Measurements from ENCODE around the gene TRAF2. TPM values are rescaled to one million over a fixed set of nuclear protein-coding genes. Genes with fewer than 3 reads are reported as not detected.

Gene TRAF2
- total and polyA plus RNA-seq, 2 donors (not counting 3 experiments of a cell fraction or from before 2014, with no cell fraction given), result 10.9 to 23.1 TPM

GRCh38 chr9:136896027-136896426, 9.7 kb downstream of the TRAF2 start:
- no TSS peak for BruUV-seq (replicated peaks)
- intact Hi-C loops (cut with micrococcal nuclease), result no loop called here
- H3K9ac ChIP-seq (replicated peaks; ENCODE audit: extremely low read depth, insufficient read depth, low read length), result no peak overlapping the region

GRCh38 chr9:136898483-136899100, 12.3 kb downstream of the TRAF2 start:
- Histone ChIP-seq H3K27me3 (ENCODE audit: control insufficient read depth in 2 of 2, insufficient read depth in 2 of 2, low read length in 2 of 2) (no peaks in the 10 kb centered on the region), H3K9ac (replicated peaks; ENCODE audit: extremely low read depth, insufficient read depth, low read length) (no peak overlapping the region), H3K9me3 (replicated peaks; ENCODE audit: control insufficient read depth, insufficient read depth, low read length) (no peaks in the 10 kb centered on the region), H3K4me2 (ENCODE audit: insufficient read depth, low read length) (no peak overlapping the region), H3K9me1 (replicated peaks; ENCODE audit: control insufficient read depth, extremely low read depth, insufficient read depth, low read length) (no peaks in the 10 kb centered on the region), H3K79me2 (ENCODE audit: control insufficient read depth, insufficient read depth, low read length) (peaks cover 26% of the 10 kb centered on the region), H3K4me3 (replicated peaks in 1 of 3; ENCODE audit: insufficient read depth in 1 of 3, low read depth in 1 of 3, low read length in 3 of 3) (no peak overlapping the region), H3K27ac (ENCODE audit: insufficient read depth, low read depth, low read length) (no peak overlapping the region), H4K20me1 (replicated peaks; ENCODE audit: control insufficient read depth, extremely low read depth, insufficient read depth, low read length) (no peaks in the 10 kb centered on the region), H3K4me1 (ENCODE audit: control insufficient read depth, extremely low read depth, insufficient read depth, low read length) (peaks cover 14% of the 10 kb centered on the region), H3K36me3 (ENCODE audit: control insufficient read depth in 2 of 2, extremely low read depth in 1 of 2, insufficient read depth in 2 of 2, low read length in 2 of 2) (peaks cover 2 to 13% of the 10 kb centered on the region in 2 experiments), H2AFZ (ENCODE audit: low read depth, low read length) (no peak overlapping the region)
- no peak for DNase-seq (ENCODE audit: low read depth, low spot score)
- ChIA-PET POLR2A (no interaction called here), CTCF (no interaction called here)
- no peak for TF ChIP-seq POLR2A (IDR thresholded peaks at IDR 0.05; ENCODE audit: low read depth, low read length)
- TF ChIP-seq MAX (IDR thresholded peaks at IDR 0.05; ENCODE audit: insufficient read depth, insufficient read length), result no peak
- TF ChIP-seq FOS (IDR thresholded peaks at IDR 0.05; ENCODE audit: borderline replicate concordance, insufficient read depth, low read length), result no peak
- TF ChIP-seq GATA2 (IDR thresholded peaks at IDR 0.05; ENCODE audit: insufficient read depth, insufficient read length, low read depth, low read length), result no peak
- TF ChIP-seq EZH2 (IDR thresholded peaks at IDR 0.05; ENCODE audit: borderline replicate concordance, low read depth, low read length, severe bottlenecking), result no peak
- no peak for TF ChIP-seq MYC (IDR thresholded peaks at IDR 0.05; ENCODE audit: low read depth, low read length)
- no peak for TF ChIP-seq JUN (IDR thresholded peaks at IDR 0.05; ENCODE audit: borderline replicate concordance, insufficient read depth, insufficient read length, low read depth)
- no peak for TF ChIP-seq CTCF (IDR thresholded peaks at IDR 0.05; ENCODE audit: extremely low read depth in 1 of 2, insufficient read depth in 1 of 2, low read depth in 1 of 2, low read length in 2 of 2)
- no peak for TF ChIP-seq POLR2AphosphoS5 (IDR thresholded peaks at IDR 0.05; ENCODE audit: insufficient read depth, low read depth, low read length)
- intact Hi-C loops (cut with micrococcal nuclease) (no loop called here), dilution Hi-C loops (cut with MboI; ENCODE audit: extremely low pct_ligation_motif_present, low sequenced_read_pairs) (no loop called here)
- no peak for FAIRE-seq
- no TSS peak for BruUV-seq (replicated peaks)

More at GRCh38 chr9:136896027-136896426, 9.7 kb downstream of the TRAF2 start:
- peaks cover 44% of the 10 kb centered on the region for H3K79me2 ChIP-seq (ENCODE audit: control insufficient read depth, insufficient read depth, low read length)
- dilution Hi-C loops (cut with MboI; ENCODE audit: extremely low pct_ligation_motif_present, low sequenced_read_pairs), result no loop called here
- DNase-seq (ENCODE audit: low read depth, low spot score) (no peak), FAIRE-seq (no peak)
- no peaks in the 10 kb centered on the region for H3K9me3 ChIP-seq (replicated peaks; ENCODE audit: control insufficient read depth, insufficient read depth, low read length)
- no peak for TF ChIP-seq JUN (IDR thresholded peaks at IDR 0.05; ENCODE audit: borderline replicate concordance, insufficient read depth, insufficient read length, low read depth)
- H3K27me3 ChIP-seq (ENCODE audit: control insufficient read depth in 2 of 2, insufficient read depth in 2 of 2, low read length in 2 of 2), result no peaks in the 10 kb centered on the region
- H3K9me1 ChIP-seq (replicated peaks; ENCODE audit: control insufficient read depth, extremely low read depth, insufficient read depth, low read length), result no peaks in the 10 kb centered on the region
- H3K36me3 ChIP-seq (ENCODE audit: control insufficient read depth in 2 of 2, extremely low read depth in 1 of 2, insufficient read depth in 2 of 2, low read length in 2 of 2), result peaks cover 2 to 12% of the 10 kb centered on the region in 2 experiments
- no peak overlapping the region for H3K4me2 ChIP-seq (ENCODE audit: insufficient read depth, low read length)
- ChIA-PET POLR2A (no interaction called here), CTCF (interaction anchor here (1.0 kb wide), 1 partner anchor 43 kb away, joined by 3 read pairs; no protein-coding TSS in a partner anchor)
- no peaks in the 10 kb centered on the region for H4K20me1 ChIP-seq (replicated peaks; ENCODE audit: control insufficient read depth, extremely low read depth, insufficient read depth, low read length)
- H2AFZ ChIP-seq (ENCODE audit: low read depth, low read length), result no peak overlapping the region
- H3K4me1 ChIP-seq (ENCODE audit: control insufficient read depth, extremely low read depth, insufficient read depth, low read length), result peaks cover 2% of the 10 kb centered on the region
- no peak overlapping the region for H3K27ac ChIP-seq (ENCODE audit: insufficient read depth, low read depth, low read length)
- no peak overlapping the region for H3K4me3 ChIP-seq (replicated peaks in 1 of 3; ENCODE audit: insufficient read depth in 1 of 3, low read depth in 1 of 3, low read length in 3 of 3)
